ENCODE results near the gene LMO3. TPM values are rescaled to one million over a fixed set of nuclear protein-coding genes. Genes with fewer than 3 reads are reported as not detected.
"Not testable (repeated sequence)": the region's sequence is repeated elsewhere in the genome, so short reads cannot be mapped to it uniquely, and the experiment has no call there.

The LMO3 gene
- total RNA-seq, 1 experiment from 2014 or later = not detected

- no peak for DNase-seq (ENCODE audit: low read depth)
Measured at GRCh38 chr12:16553457-16553856, 52.5 kb downstream of the LMO3 start.

- DNase-seq (ENCODE audit: low read depth) = no peak
Measured at GRCh38 chr12:16552301-16552700, 53.7 kb downstream of the LMO3 start.

- no peak for DNase-seq (ENCODE audit: low read depth)
Measured at GRCh38 chr12:16545836-16546235, 60.1 kb downstream of the LMO3 start.

GRCh38 chr12:16542586-16542985 lies 63.4 kb downstream of the LMO3 start:
- DNase-seq (ENCODE audit: low read depth) = no peak

GRCh38 chr12:16537652-16538051 lies 68.3 kb downstream of the LMO3 start:
- not testable (repeated sequence) for DNase-seq (ENCODE audit: low read depth)

GRCh38 chr12:16531621-16532020 lies 74.3 kb downstream of the LMO3 start:
- no peak for DNase-seq (ENCODE audit: low read depth)

GRCh38 chr12:16530268-16530850 lies 75.6 kb downstream of the LMO3 start:
- no peak for DNase-seq (ENCODE audit: low read depth)

GRCh38 chr12:16526693-16527092 lies 79.3 kb downstream of the LMO3 start:
- DNase-seq (ENCODE audit: low read depth) = peak; percentile 65

- no peak for DNase-seq (ENCODE audit: low read depth)
Measured at GRCh38 chr12:16524378-16524777, 81.6 kb downstream of the LMO3 start.

- DNase-seq (ENCODE audit: low read depth) = no peak
Measured at GRCh38 chr12:16523951-16524331, 82.0 kb downstream of the LMO3 start.

- DNase-seq (ENCODE audit: low read depth) = no peak
Measured at GRCh38 chr12:16523284-16523950, 82.5 kb downstream of the LMO3 start.

GRCh38 chr12:16520328-16520727 lies 85.6 kb downstream of the LMO3 start:
- peak; percentile 19 for DNase-seq (ENCODE audit: low read depth)

GRCh38 chr12:16515666-16516065 lies 90.3 kb downstream of the LMO3 start:
- DNase-seq (ENCODE audit: low read depth) = peak; percentile 74

GRCh38 chr12:16513231-16513630 lies 92.7 kb downstream of the LMO3 start:
- DNase-seq (ENCODE audit: low read depth) = no peak

- no peak for DNase-seq (ENCODE audit: low read depth)
Measured at GRCh38 chr12:16509411-16509810, 96.6 kb downstream of the LMO3 start.

GRCh38 chr12:16506394-16506793 lies 99.6 kb downstream of the LMO3 start:
- DNase-seq (ENCODE audit: low read depth) = no peak

- no peak for DNase-seq (ENCODE audit: low read depth)
Measured at GRCh38 chr12:16504200-16504599, 101.8 kb downstream of the LMO3 start.

GRCh38 chr12:16499611-16500010 lies 106.4 kb downstream of the LMO3 start:
- DNase-seq (ENCODE audit: low read depth) = no peak

Data from HT1080 (cell line).